ENCODE results near the gene PYGO2. TPM values are rescaled to one million over a fixed set of nuclear protein-coding genes. Genes with fewer than 3 reads are reported as not detected.

Gene PYGO2
- total and polyA plus RNA-seq, 4 donors: 12.7 to 34.3 (median 28.2) TPM

- no peak overlapping the region for H3K27ac ChIP-seq (ENCODE audit: low read depth, low read length)
Measured at GRCh38 chr1:154938604-154939399, 22.8 kb downstream of the PYGO2 start.

GRCh38 chr1:154937988-154938386 is 23.6 kb downstream of the PYGO2 start:
- H3K27ac ChIP-seq (ENCODE audit: low read depth, low read length): peak overlapping the region; percentile 99
- H3K9me3 ChIP-seq (ENCODE audit: control insufficient read depth, insufficient read depth, low read length): no peaks in the 10 kb centered on the region
- no peak for DNase-seq (ENCODE audit: low read depth in 4 of 6, low spot score in 6 of 6)
- H3K27me3 ChIP-seq (ENCODE audit: control insufficient read depth, insufficient read depth, low read length): no peaks in the 10 kb centered on the region
- H3K4me3 ChIP-seq (ENCODE audit: low read depth, low read length): peak overlapping the region; percentile 99
- 94% methylated on average over 7 of the region's 8 CpGs for WGBS (ENCODE audit: insufficient coverage)
- H3K4me1 ChIP-seq (ENCODE audit: control insufficient read depth, insufficient read depth, low read length): peaks cover 47% of the 10 kb centered on the region
- no peaks in the 10 kb centered on the region for H3K36me3 ChIP-seq (ENCODE audit: control insufficient read depth, insufficient read depth, low read length)

More at GRCh38 chr1:154938604-154939399, 22.8 kb downstream of the PYGO2 start:
- H3K9me3 ChIP-seq (ENCODE audit: control insufficient read depth, insufficient read depth, low read length): no peaks in the 10 kb centered on the region
- DNase-seq (ENCODE audit: low read depth in 4 of 6, low spot score in 6 of 6): no peak
- 96% methylated on average over 7 of the region's 7 CpGs for WGBS (ENCODE audit: insufficient coverage)
- peaks cover 49% of the 10 kb centered on the region for H3K4me1 ChIP-seq (ENCODE audit: control insufficient read depth, insufficient read depth, low read length)
- H3K36me3 ChIP-seq (ENCODE audit: control insufficient read depth, insufficient read depth, low read length): no peaks in the 10 kb centered on the region
- no peaks in the 10 kb centered on the region for H3K27me3 ChIP-seq (ENCODE audit: control insufficient read depth, insufficient read depth, low read length)
- H3K4me3 ChIP-seq (ENCODE audit: low read depth, low read length): no peak overlapping the region

GRCh38 chr1:154937085-154937987 is 24.2 kb downstream of the PYGO2 start:
- 0% methylated on average over 34 of the region's 36 CpGs for WGBS (ENCODE audit: insufficient coverage)
- Histone ChIP-seq H3K27me3 (ENCODE audit: control insufficient read depth, insufficient read depth, low read length) (no peaks in the 10 kb centered on the region), H3K36me3 (ENCODE audit: control insufficient read depth, insufficient read depth, low read length) (no peaks in the 10 kb centered on the region), H3K4me1 (ENCODE audit: control insufficient read depth, insufficient read depth, low read length) (peaks cover 43% of the 10 kb centered on the region), H3K27ac (ENCODE audit: low read depth, low read length) (peak overlapping the region; percentile 99), H3K9me3 (ENCODE audit: control insufficient read depth, insufficient read depth, low read length) (no peaks in the 10 kb centered on the region), H3K4me3 (ENCODE audit: low read depth, low read length) (peak overlapping the region; percentile 99)
- peak; percentile 91 to 99 (median 95) for DNase-seq (ENCODE audit: low read depth in 4 of 6, low spot score in 6 of 6)

GRCh38 chr1:154936555-154937084 is 25.0 kb downstream of the PYGO2 start, which contains the start of gene PMVK:
PMVK (minus strand) TSS chr1:154936719; CDS start chr1:154936685, 34 bp downstream.
- peak; percentile 91 to 99 (median 94) for DNase-seq (ENCODE audit: low read depth in 4 of 6, low spot score in 6 of 6)
- peak within 1 kb of the TSS; percentile 99 for H3K4me3 ChIP-seq (ENCODE audit: low read depth, low read length)
- peaks cover 35% of the 10 kb centered on the region for H3K4me1 ChIP-seq (ENCODE audit: control insufficient read depth, insufficient read depth, low read length)
- H3K9me3 ChIP-seq (ENCODE audit: control insufficient read depth, insufficient read depth, low read length): no peaks in the 10 kb centered on the region
- H3K27ac ChIP-seq (ENCODE audit: low read depth, low read length): peak within 1 kb of the TSS; percentile 99
- WGBS (ENCODE audit: insufficient coverage): 0% methylated on average over 43 of the region's 45 CpGs
- peaks cover 5% of the 10 kb centered on the region for H3K36me3 ChIP-seq (ENCODE audit: control insufficient read depth, insufficient read depth, low read length)
- H3K27me3 ChIP-seq (ENCODE audit: control insufficient read depth, insufficient read depth, low read length): no peaks in the 10 kb centered on the region

GRCh38 chr1:154935749-154936554 is 25.6 kb downstream of the PYGO2 start:
- Histone ChIP-seq H3K36me3 (ENCODE audit: control insufficient read depth, insufficient read depth, low read length) (peaks cover 5% of the 10 kb centered on the region), H3K4me1 (ENCODE audit: control insufficient read depth, insufficient read depth, low read length) (peaks cover 29% of the 10 kb centered on the region), H3K27me3 (ENCODE audit: control insufficient read depth, insufficient read depth, low read length) (no peaks in the 10 kb centered on the region), H3K9me3 (ENCODE audit: control insufficient read depth, insufficient read depth, low read length) (no peaks in the 10 kb centered on the region), H3K27ac (ENCODE audit: low read depth, low read length) (peak overlapping the region; percentile 99), H3K4me3 (ENCODE audit: low read depth, low read length) (peak overlapping the region; percentile 99)
- no peak for DNase-seq (ENCODE audit: low read depth in 4 of 6, low spot score in 6 of 6)
- 52% methylated on average over 20 of the region's 27 CpGs for WGBS (ENCODE audit: insufficient coverage)

GRCh38 chr1:154934358-154934948 is 27.1 kb downstream of the PYGO2 start:
- Histone ChIP-seq H3K27ac (ENCODE audit: low read depth, low read length) (no peak overlapping the region), H3K4me1 (ENCODE audit: control insufficient read depth, insufficient read depth, low read length) (peaks cover 15% of the 10 kb centered on the region), H3K36me3 (ENCODE audit: control insufficient read depth, insufficient read depth, low read length) (peaks cover 17% of the 10 kb centered on the region), H3K4me3 (ENCODE audit: low read depth, low read length) (no peak overlapping the region), H3K9me3 (ENCODE audit: control insufficient read depth, insufficient read depth, low read length) (no peaks in the 10 kb centered on the region), H3K27me3 (ENCODE audit: control insufficient read depth, insufficient read depth, low read length) (no peaks in the 10 kb centered on the region)
- no peak for DNase-seq (ENCODE audit: low read depth in 4 of 6, low spot score in 6 of 6)
- whole genome bisulfite sequencing (ENCODE audit: insufficient coverage): 98% methylated on average over 4 of the region's 5 CpGs

- 96% methylated on average over 7 of the region's 11 CpGs for WGBS (ENCODE audit: insufficient coverage)
- H3K9me3 ChIP-seq (ENCODE audit: control insufficient read depth, insufficient read depth, low read length): no peaks in the 10 kb centered on the region
- H3K27ac ChIP-seq (ENCODE audit: low read depth, low read length): no peak overlapping the region
- H3K27me3 ChIP-seq (ENCODE audit: control insufficient read depth, insufficient read depth, low read length): no peaks in the 10 kb centered on the region
- no peak overlapping the region for H3K4me3 ChIP-seq (ENCODE audit: low read depth, low read length)
- H3K4me1 ChIP-seq (ENCODE audit: control insufficient read depth, insufficient read depth, low read length): peaks cover 11% of the 10 kb centered on the region
- DNase-seq (ENCODE audit: low read depth in 4 of 6, low spot score in 6 of 6): no peak
- H3K36me3 ChIP-seq (ENCODE audit: control insufficient read depth, insufficient read depth, low read length): peaks cover 28% of the 10 kb centered on the region
Measured at GRCh38 chr1:154931940-154932487, 29.6 kb downstream of the PYGO2 start.

- no peaks in the 10 kb centered on the region for H3K9me3 ChIP-seq (ENCODE audit: control insufficient read depth, insufficient read depth, low read length)
- no peaks in the 10 kb centered on the region for H3K4me1 ChIP-seq (ENCODE audit: control insufficient read depth, insufficient read depth, low read length)
- H3K27ac ChIP-seq (ENCODE audit: low read depth, low read length): no peak overlapping the region
- H3K27me3 ChIP-seq (ENCODE audit: control insufficient read depth, insufficient read depth, low read length): no peaks in the 10 kb centered on the region
- no peak for DNase-seq (ENCODE audit: low read depth in 4 of 6, low spot score in 6 of 6)
- H3K36me3 ChIP-seq (ENCODE audit: control insufficient read depth, insufficient read depth, low read length): peaks cover 59% of the 10 kb centered on the region
- WGBS (ENCODE audit: insufficient coverage): 99% methylated on average over 13 of the region's 13 CpGs
- H3K4me3 ChIP-seq (ENCODE audit: low read depth, low read length): no peak overlapping the region
Measured at GRCh38 chr1:154926201-154926600, 35.4 kb downstream of the PYGO2 start.
